NB4 (cell line): Measurements from ENCODE around the gene DNAJC1.
"Not testable (repeated sequence)": the region's sequence is repeated elsewhere in the genome, so short reads cannot be mapped to it uniquely, and the experiment has no call there.

Experiments
- CTCF ChIP-seq: IDR thresholded peaks from one replicate; pipeline ENCODE4 v1.5.1; 2012; ENCODE audit warnings: low read depth, low read length
- MAX ChIP-seq: IDR thresholded peaks from 2 replicates; pipeline ENCODE4 v1.6.1; 2011; ENCODE audit warnings: low read depth, low read length
- MYC ChIP-seq: IDR thresholded peaks from 2 replicates; pipeline ENCODE4 v1.6.1; 2011; ENCODE audit warnings: low read depth, low read length
- POLR2A ChIP-seq: IDR thresholded peaks from 2 replicates; pipeline ENCODE4 v1.6.1; 2011; ENCODE audit warnings: mild to moderate bottlenecking; ENCODE audit not compliant: insufficient read length; ENCODE audit errors: extremely low read depth

GRCh38 chr10:21837487-21837886 lies 166.0 kb downstream of the DNAJC1 start:
- not testable (repeated sequence) for TF ChIP-seq POLR2A, CTCF, MYC, MAX
